ENCODE results near the gene RANBP3L.

RANBP3L gene

DNA sequence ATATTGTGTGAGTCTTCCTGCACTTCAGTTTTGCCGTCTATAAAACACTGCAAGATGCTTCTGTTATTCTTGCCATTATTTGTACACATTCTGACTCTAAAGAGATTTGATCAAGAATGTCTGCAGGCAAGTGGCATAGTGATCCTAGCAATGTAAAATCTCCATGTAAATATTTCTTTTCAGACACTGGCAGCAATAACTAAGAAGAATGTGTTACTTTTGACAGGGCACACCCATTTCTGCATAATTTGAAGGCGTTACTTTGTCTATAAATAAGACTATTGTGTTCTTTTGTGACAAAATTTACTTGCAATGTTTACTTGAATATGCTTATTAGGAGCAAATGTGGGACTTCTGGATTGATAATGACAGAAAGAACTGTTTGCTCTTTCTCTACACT, 20.1 kb downstream of the RANBP3L start:
- Histone ChIP-seq H3K9ac (ENCODE audit: low read length) (no peak overlapping the region), H3K36me3 (ENCODE audit: control insufficient read depth, insufficient read depth, low read length, severe bottlenecking) (no peaks in the 10 kb centered on the region), H3K27me3 (replicated peaks; ENCODE audit: control insufficient read depth, insufficient read depth, low read length) (no peaks in the 10 kb centered on the region), H3K4me3 (ENCODE audit: low read length) (no peak overlapping the region), H3K4me1 (ENCODE audit: control insufficient read depth, insufficient read depth, low read length) (peaks cover 36% of the 10 kb centered on the region), H3K9me3 (ENCODE audit: control insufficient read depth, low read length) (no peaks in the 10 kb centered on the region)
- DNase-seq (ENCODE audit: low read depth), result no peak

DNA sequence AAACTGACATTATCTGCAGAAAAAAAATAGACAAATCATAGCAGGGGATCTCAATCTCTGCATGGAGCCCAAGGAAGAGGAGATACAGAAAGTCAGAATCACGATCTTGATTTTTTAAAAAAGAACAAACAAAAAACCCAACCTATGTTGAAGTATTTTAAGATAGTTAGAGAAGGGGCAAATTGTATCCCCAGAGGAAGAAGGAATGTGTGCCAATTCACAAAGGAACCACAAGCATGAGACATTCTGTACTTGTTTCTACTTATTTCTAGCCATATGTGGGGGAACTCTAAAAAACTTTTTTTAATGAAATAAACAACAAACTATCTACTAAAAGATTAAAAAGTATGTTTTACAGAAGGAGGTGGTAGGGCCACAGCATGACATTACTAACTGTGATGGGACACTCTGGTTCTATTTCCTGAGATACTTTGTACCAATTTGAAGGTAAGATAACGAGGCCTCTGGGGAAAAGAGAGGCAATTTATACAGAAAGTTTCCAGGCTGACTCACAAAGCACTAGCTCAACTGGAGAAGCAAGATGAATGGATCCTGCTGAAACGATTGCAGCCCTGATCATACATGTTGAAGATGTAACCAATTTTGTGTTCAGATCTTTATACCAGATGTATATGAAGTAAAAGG, 22.5 kb downstream of the RANBP3L start:
- Histone ChIP-seq H3K4me1 (ENCODE audit: control insufficient read depth, insufficient read depth, low read length) (peaks cover 43% of the 10 kb centered on the region), H3K36me3 (ENCODE audit: control insufficient read depth, insufficient read depth, low read length, severe bottlenecking) (no peaks in the 10 kb centered on the region), H3K4me3 (ENCODE audit: low read length) (peak overlapping the region; percentile 63), H3K9ac (ENCODE audit: low read length) (peak overlapping the region; percentile 59), H3K9me3 (ENCODE audit: control insufficient read depth, low read length) (no peaks in the 10 kb centered on the region), H3K27me3 (replicated peaks; ENCODE audit: control insufficient read depth, insufficient read depth, low read length) (no peaks in the 10 kb centered on the region)
- DNase-seq (ENCODE audit: low read depth), result peak; percentile 74

DNA sequence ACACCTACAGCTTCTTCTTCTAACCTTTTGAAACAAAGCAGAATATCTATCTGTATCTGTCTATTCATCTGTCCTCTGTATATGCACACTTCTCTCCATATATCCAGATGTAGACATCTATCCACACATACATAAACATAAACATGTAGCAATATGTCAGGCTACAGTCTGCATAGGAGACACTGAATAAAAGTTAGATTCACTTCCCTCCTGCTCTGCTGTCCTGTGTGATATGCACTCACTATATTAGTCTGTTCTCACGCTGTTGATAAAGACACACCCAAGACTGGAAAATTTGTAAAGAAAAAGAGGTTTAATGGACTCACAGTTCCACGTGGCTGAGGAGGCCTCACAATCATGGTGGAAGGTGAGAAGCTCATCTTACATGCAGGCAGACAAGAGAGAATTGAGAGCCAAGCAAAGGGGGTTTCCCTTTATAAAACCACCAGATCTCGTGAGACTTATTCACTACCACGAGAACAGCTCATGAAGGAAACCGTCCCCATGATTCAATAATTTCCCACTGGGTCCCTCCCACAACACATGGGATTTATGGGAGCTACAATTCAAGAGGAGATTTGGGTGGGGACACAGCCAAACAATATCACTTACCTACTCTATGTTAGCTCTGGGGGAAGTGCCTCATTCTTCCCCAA, 24.1 kb downstream of the RANBP3L start:
- H3K36me3 ChIP-seq (ENCODE audit: control insufficient read depth, insufficient read depth, low read length, severe bottlenecking), result no peaks in the 10 kb centered on the region

DNA sequence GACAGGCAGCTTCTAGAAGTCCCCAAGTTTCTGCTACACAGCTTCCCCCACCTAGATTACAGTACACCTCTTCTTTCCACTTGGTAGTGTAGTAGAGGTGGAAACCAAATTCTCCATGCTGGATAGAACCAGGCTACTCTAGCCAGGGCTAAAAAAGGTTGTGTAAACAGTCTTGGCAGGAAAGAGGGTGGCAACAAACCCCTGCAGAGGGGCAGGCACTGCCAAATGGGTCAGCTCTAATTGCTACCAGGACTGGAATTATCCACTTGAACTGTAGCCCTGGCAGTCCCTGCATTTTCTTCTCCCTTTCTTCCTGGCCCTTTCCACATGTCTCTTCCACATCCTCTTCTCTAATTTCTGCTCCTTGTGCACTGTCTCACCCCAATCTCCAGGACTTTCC, 24.8 kb downstream of the RANBP3L start:
- H3K9ac ChIP-seq (ENCODE audit: low read length), result no peak overlapping the region
- H3K36me3 ChIP-seq (ENCODE audit: control insufficient read depth, insufficient read depth, low read length, severe bottlenecking), result no peaks in the 10 kb centered on the region
- H3K4me1 ChIP-seq (ENCODE audit: control insufficient read depth, insufficient read depth, low read length), result peaks cover 54% of the 10 kb centered on the region
- H3K27me3 ChIP-seq (replicated peaks; ENCODE audit: control insufficient read depth, insufficient read depth, low read length), result no peaks in the 10 kb centered on the region
- no peaks in the 10 kb centered on the region for H3K9me3 ChIP-seq (ENCODE audit: control insufficient read depth, low read length)
- peak; percentile 22 for DNase-seq (ENCODE audit: low read depth)
- no peak overlapping the region for H3K4me3 ChIP-seq (ENCODE audit: low read length)

More for the DNA sequence above, 24.1 kb downstream of the RANBP3L start:
- H3K9ac ChIP-seq (ENCODE audit: low read length), result no peak overlapping the region
- H3K4me1 ChIP-seq (ENCODE audit: control insufficient read depth, insufficient read depth, low read length), result peaks cover 48% of the 10 kb centered on the region
- H3K27me3 ChIP-seq (replicated peaks; ENCODE audit: control insufficient read depth, insufficient read depth, low read length), result no peaks in the 10 kb centered on the region
- DNase-seq (ENCODE audit: low read depth), result no peak
- H3K9me3 ChIP-seq (ENCODE audit: control insufficient read depth, low read length), result no peaks in the 10 kb centered on the region
- no peak overlapping the region for H3K4me3 ChIP-seq (ENCODE audit: low read length)

DNA sequence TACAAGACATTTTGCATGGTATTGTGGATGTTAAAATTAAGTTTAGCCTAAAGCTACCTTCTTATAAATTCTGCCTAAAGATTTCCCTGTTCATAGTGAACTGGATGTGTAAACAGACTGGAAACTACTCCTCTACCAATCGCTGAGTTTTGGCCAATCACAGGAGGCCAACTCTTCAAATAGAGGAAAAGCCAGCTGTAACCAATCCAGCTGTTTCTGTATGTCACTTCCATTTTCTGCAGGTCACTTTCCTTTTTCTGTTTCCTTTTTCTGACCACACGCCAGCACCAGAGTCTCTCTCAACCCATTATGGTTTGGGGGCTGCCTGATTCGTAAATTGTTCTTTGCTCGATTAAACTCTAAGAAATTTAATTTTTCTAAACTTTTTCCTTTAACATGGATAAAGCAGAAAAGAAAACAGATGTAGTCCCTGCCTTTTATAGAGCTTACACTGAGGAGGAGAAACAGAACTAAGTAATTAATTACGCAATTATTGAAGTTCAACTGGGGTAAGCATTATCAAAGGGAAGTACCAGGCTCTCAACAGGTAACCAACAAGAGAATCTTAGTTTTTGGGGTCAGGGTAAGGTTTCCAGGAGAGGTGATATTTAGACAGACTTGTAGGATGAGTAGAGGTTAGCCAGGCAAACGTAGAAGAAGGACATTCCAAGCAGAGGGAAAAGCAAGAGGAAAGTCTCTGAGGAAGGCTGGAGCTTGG, 27.7 kb downstream of the RANBP3L start:
- Histone ChIP-seq H3K4me3 (ENCODE audit: low read length) (no peak overlapping the region), H3K27me3 (replicated peaks; ENCODE audit: control insufficient read depth, insufficient read depth, low read length) (no peaks in the 10 kb centered on the region), H3K36me3 (ENCODE audit: control insufficient read depth, insufficient read depth, low read length, severe bottlenecking) (no peaks in the 10 kb centered on the region), H3K9me3 (ENCODE audit: control insufficient read depth, low read length) (no peaks in the 10 kb centered on the region), H3K4me1 (ENCODE audit: control insufficient read depth, insufficient read depth, low read length) (peaks cover 55% of the 10 kb centered on the region), H3K9ac (ENCODE audit: low read length) (no peak overlapping the region)
- no peak for DNase-seq (ENCODE audit: low read depth)

DNA sequence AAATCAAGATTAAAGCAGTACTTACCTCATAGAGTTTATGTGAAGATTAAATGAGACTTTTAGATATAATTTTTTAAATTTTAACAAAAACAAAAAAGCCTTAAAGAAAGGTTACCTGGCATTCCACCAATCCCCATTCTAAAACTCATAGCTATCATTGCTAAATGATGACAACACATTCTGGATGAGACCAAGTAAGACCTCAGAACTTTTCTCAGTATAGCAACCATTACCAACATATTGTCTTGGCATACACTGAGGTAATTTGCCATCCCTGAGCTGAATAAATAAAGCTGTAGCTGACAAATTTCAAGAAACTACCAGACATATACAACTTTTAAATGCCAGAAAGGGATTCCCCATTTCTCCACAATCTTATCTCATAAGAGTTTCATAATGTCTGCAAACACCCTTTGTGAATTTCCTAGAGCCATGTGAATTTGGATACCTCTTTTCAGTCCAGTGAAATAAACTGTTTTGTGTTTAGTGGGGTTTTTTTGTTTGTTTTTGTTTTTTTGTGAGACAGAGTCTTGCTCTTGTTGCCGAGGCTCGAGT, 29.5 kb downstream of the RANBP3L start:
- H3K9me3 ChIP-seq (ENCODE audit: control insufficient read depth, low read length), result no peaks in the 10 kb centered on the region
- H3K27me3 ChIP-seq (replicated peaks; ENCODE audit: control insufficient read depth, insufficient read depth, low read length), result no peaks in the 10 kb centered on the region
- H3K9ac ChIP-seq (ENCODE audit: low read length), result no peak overlapping the region
- H3K4me1 ChIP-seq (ENCODE audit: control insufficient read depth, insufficient read depth, low read length), result peaks cover 39% of the 10 kb centered on the region
- peak; percentile 5 for DNase-seq (ENCODE audit: low read depth)
- H3K4me3 ChIP-seq (ENCODE audit: low read length), result no peak overlapping the region
- H3K36me3 ChIP-seq (ENCODE audit: control insufficient read depth, insufficient read depth, low read length, severe bottlenecking), result no peaks in the 10 kb centered on the region

- Histone ChIP-seq H3K36me3 (ENCODE audit: control insufficient read depth, insufficient read depth, low read length, severe bottlenecking) (no peaks in the 10 kb centered on the region), H3K4me3 (ENCODE audit: low read length) (no peak overlapping the region), H3K4me1 (ENCODE audit: control insufficient read depth, insufficient read depth, low read length) (peaks cover 31% of the 10 kb centered on the region), H3K9me3 (ENCODE audit: control insufficient read depth, low read length) (no peaks in the 10 kb centered on the region), H3K9ac (ENCODE audit: low read length) (no peak overlapping the region), H3K27me3 (replicated peaks; ENCODE audit: control insufficient read depth, insufficient read depth, low read length) (no peaks in the 10 kb centered on the region)
- peak; percentile 20 for DNase-seq (ENCODE audit: low read depth)
These were observed 30.7 kb downstream of the RANBP3L start for GRCh38 chr5:36270876-36271575.

DNA sequence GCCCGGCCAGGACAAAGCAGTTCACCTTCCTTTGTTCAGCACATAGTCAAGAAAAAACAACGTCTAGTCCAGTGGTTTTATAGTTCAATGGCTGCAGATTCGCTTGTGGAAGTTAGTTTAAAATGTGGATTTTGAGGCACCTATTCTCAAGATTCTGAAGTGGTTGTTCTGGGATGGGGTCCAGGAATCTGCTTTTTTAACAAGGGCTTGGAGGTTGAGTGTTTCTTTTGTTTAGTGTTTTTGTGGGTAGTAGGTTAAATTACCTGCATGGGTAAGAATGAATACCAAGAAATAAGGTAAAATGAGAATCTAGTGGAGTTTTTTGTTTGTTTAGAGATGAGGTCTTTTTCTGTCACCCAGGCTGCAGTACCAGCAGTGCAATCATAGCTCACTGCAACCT, 31.5 kb downstream of the RANBP3L start:
- Histone ChIP-seq H3K4me1 (ENCODE audit: control insufficient read depth, insufficient read depth, low read length) (peaks cover 31% of the 10 kb centered on the region), H3K36me3 (ENCODE audit: control insufficient read depth, insufficient read depth, low read length, severe bottlenecking) (no peaks in the 10 kb centered on the region), H3K27me3 (replicated peaks; ENCODE audit: control insufficient read depth, insufficient read depth, low read length) (no peaks in the 10 kb centered on the region), H3K4me3 (ENCODE audit: low read length) (no peak overlapping the region), H3K9me3 (ENCODE audit: control insufficient read depth, low read length) (no peaks in the 10 kb centered on the region), H3K9ac (ENCODE audit: low read length) (no peak overlapping the region)
- no peak for DNase-seq (ENCODE audit: low read depth)

DNA sequence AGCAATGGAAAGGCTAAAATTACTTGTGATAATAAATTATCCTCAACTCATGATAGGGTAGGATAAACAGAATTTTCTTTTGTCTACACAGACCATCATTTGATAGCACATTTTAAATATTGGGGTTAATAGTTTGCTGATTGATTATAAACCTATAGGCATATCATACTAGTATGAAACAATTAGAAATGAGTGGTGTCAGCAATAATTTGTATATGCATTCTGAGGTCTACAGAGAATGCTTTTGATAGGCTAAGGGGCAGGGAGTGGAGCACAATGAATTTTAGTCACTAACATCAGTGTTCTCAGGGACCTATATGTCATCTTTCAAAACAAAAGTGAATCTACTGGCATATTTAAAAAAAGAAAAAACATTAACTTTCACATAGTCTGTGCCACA, 32.2 kb downstream of the RANBP3L start:
- H3K4me1 ChIP-seq (ENCODE audit: control insufficient read depth, insufficient read depth, low read length), result peaks cover 29% of the 10 kb centered on the region
- no peak overlapping the region for H3K4me3 ChIP-seq (ENCODE audit: low read length)
- no peak overlapping the region for H3K9ac ChIP-seq (ENCODE audit: low read length)
- DNase-seq (ENCODE audit: low read depth), result no peak
- no peaks in the 10 kb centered on the region for H3K9me3 ChIP-seq (ENCODE audit: control insufficient read depth, low read length)
- H3K36me3 ChIP-seq (ENCODE audit: control insufficient read depth, insufficient read depth, low read length, severe bottlenecking), result no peaks in the 10 kb centered on the region
- H3K27me3 ChIP-seq (replicated peaks; ENCODE audit: control insufficient read depth, insufficient read depth, low read length), result no peaks in the 10 kb centered on the region

DNA sequence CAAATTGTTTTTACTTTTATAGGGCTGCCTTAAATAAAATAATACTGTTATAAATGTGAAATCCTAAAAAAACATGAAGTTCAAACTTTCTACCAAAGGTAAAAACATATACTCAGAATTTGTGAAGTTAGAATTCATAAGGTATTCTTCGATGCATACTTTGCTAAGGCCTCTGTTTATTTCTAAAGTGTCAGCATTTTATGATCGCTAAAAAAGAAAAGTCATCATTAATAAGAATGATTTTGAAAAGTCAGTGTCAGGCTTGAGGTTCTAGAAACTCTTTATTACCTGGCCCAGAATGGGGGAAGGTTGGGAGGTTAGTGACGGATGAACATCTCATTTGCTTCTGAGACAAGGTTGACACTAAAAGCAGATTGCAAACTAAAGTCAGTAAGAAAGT, 33.8 kb downstream of the RANBP3L start:
- Histone ChIP-seq H3K4me1 (ENCODE audit: control insufficient read depth, insufficient read depth, low read length) (peaks cover 21% of the 10 kb centered on the region), H3K27me3 (replicated peaks; ENCODE audit: control insufficient read depth, insufficient read depth, low read length) (no peaks in the 10 kb centered on the region), H3K9ac (ENCODE audit: low read length) (no peak overlapping the region), H3K9me3 (ENCODE audit: control insufficient read depth, low read length) (no peaks in the 10 kb centered on the region), H3K36me3 (ENCODE audit: control insufficient read depth, insufficient read depth, low read length, severe bottlenecking) (no peaks in the 10 kb centered on the region), H3K4me3 (ENCODE audit: low read length) (no peak overlapping the region)
- no peak for DNase-seq (ENCODE audit: low read depth)

Measured in adipocyte (in vitro differentiated cells).